GM21786 (cell line): ENCODE measurements around the gene ARL9.
"Not testable (repeated sequence)": the region's sequence is repeated elsewhere in the genome, so short reads cannot be mapped to it uniquely, and the experiment has no call there.

Experiments used
- ATAC-seq: cut with Tn5 transposase; IDR thresholded peaks from one replicate; pipeline ENCODE4 v1.9.1; 2021; ENCODE audit not compliant: unreplicated experiment

The ARL9 gene, protein sequence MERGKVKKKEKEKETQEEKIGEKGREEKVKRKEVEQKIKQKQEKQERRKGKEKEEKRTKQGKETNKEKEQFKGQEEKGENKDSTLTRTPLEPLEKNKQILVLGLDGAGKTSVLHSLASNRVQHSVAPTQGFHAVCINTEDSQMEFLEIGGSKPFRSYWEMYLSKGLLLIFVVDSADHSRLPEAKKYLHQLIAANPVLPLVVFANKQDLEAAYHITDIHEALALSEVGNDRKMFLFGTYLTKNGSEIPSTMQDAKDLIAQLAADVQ

GRCh38 chr4:56505269-56506130 lies at the start of gene ARL9:
Gene ARL9, plus strand, starts transcription at chr4:56505791. Its CDS starts 72 bp downstream, at chr4:56505863.
- ATAC-seq: peak; percentile 60

DNA sequence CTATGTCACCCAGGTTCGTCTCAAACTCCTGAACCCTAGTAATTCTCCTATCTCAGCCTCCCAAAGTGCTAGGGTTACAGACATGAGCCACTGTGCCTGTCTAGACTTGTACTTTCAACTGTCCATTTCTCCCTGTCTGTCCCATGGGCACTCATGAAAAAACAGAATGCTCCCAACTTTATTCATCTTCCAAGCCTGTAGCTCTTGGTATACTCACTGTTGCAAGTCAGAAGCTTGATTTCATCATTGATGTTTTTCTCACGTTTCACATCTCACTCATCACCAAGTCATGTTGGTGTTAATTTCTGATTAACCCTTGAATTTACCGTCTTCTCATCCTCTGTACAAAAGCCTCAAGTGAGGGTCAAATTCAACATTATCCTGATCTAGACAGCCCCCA lies 45.5 kb upstream of the ARL9 start:
- no peak for ATAC-seq

GRCh38 chr4:56462157-56462556 lies 43.4 kb upstream of the ARL9 start:
- ATAC-seq: no peak

DNA sequence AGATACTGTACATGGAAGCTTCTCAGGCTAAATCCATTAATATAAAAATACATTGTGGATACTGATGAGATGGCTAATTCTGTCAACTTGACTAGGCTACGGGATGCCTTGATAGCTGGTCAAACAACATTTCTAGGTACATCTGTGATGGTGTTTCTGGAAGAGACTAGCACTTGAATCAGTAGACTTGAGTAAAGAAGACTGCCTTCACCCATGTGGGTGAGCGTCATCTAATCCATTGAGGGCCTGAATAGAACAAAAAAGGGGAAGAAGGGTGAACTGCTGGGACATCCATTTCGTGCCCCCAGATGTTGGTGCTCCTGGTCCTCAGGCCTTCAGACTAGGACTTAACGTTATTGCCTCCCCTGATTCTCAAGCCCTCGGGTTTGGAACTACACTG lies 41.9 kb upstream of the ARL9 start:
- ATAC-seq: no peak

GRCh38 chr4:56464581-56464980 lies 41.0 kb upstream of the ARL9 start:
- ATAC-seq: no peak

DNA sequence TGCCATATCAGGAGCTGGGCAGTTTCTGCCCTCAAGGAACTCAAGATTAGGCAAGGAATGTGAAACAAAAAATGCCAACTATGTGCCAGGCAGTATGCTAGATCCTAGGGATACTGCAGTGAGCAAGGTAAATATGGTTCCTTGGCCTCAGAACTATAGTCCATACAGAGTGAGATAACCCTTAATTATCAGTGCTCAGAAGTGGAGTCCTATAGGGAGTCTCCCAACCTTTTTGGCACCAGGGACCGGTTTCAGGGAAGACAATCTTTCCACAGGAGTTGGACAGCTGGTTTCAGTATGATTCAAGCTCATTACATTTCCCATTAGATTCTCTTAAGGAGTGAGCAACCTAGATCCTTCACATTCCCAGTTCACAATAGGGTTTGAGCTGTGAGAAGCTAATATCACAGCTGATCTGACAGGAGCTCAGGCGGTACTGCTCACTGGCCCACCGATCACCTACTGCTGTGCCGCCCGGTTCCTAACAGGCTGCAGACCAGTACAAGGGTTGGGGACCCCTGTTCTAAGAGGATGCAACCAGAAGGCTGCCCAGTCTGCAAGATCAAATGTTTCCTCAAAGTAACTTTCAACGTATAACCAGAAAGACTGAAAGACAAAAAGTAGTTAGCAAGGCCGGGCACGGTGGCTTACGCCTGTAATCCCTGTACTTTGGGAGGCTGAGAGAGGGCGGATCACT lies 39.8 kb upstream of the ARL9 start:
- no peak for ATAC-seq

- not testable (repeated sequence) for ATAC-seq
These were observed 39.3 kb upstream of the ARL9 start for GRCh38 chr4:56466296-56466761.

DNA sequence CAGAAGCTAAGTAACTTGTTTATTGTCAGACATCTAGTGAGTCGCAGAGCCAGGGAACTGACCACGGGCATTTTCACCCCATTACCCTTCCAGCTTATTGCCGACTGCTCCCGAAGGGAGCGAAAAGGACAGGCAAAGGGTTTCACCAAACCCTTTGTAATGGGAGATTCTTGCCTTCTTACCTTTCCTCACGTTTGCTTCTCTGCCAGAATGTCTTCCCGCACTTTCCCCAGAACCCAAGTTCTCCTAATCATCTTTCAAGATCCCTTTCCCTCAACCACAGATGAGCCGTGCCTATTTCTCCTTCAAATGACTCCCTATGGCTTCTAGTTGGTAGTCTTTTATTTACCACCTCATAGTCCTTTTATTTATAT lies 38.7 kb upstream of the ARL9 start:
- ATAC-seq: no peak

GRCh38 chr4:56467284-56468096 lies 38.1 kb upstream of the ARL9 start, which contains the start of gene SRP72:
Gene SRP72, plus strand, starts transcription at chr4:56467617. Its CDS starts 19 bp downstream, at chr4:56467636.
- peak; percentile 92 for ATAC-seq

GRCh38 chr4:56468097-56468422 lies 37.5 kb upstream of the ARL9 start:
- ATAC-seq: peak; percentile 47

GRCh38 chr4:56469489-56470210 lies 35.9 kb upstream of the ARL9 start:
- no peak for ATAC-seq

DNA sequence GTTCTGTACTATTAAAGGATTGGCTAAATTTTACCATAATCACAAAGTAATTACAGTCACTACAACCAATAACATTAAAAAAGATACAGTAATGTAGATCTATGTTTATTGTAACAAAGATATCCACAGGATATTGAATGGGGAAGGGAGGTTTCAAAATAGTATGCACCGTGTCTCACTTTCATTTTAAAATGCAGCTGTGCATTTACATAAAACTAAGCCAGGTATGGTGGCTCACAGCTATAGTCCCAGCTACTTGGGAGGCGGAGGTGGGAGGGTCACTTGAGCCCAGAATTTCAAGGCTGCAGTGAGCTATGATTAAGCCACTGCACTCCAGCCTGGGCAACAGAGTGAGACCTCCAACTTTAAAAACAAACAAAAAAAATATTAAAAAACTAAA lies 29.7 kb upstream of the ARL9 start:
- peak; percentile 91 for ATAC-seq

DNA sequence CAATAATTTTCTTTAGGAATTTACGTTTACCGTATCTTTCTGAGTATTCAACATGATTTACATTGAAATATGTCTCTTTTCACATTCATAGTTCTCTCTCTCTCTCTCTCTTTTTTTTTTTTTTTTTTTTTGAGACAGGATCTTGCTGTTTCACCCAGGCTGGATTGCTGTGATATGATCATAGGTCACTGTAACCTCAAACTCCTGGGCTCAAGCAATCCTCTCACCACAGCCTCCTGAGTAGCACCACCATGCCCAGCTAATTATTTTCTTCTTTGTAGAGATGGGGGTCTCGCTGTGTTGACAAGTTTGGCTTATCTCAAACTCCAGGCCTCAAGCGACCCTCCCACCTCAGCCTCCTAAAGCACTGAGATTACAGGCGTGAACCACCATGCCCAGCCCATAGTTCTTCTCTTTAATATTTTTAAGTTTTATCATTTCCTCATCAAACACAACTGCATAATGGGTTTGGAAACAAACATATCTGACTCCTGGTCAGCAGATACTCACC lies 28.3 kb upstream of the ARL9 start:
- ATAC-seq: no peak

- no peak for ATAC-seq
These were observed 24.9 kb upstream of the ARL9 start for GRCh38 chr4:56480691-56481090.

DNA sequence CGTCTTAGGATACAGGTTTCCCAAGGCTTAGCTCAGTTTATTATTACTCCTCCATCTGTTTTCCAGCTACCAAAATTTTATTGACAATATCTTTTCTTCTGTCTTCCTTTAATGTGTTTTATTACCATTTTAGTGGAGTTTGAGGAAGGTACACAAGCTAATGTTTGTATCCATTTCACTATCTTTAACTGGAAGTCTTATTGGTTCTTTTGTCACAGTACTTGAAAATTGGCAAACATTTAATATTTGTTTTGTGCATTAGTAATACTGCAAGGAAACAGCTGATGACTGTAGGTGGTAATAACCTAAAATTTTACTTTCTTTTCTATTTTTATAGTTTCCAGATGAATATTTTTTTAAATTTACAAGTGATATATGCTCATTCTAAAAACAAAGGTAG lies 9.3 kb upstream of the ARL9 start:
- no peak for ATAC-seq

DNA sequence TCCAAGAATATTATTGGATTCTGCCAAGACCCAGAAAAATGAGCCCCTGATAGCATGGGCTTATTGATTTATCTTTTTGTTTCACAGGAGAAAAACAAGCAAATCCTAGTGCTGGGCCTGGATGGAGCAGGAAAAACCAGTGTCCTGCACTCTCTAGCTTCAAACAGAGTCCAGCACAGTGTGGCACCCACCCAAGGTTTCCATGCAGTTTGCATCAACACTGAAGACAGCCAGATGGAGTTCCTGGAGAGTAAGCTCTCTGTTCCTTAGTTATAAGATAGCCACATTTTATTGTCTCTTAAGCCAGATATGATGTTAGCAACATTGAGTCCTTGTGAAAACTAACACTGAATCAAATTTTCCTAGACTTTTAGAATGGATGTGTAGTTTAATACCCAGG lies 5.5 kb downstream of the ARL9 start:
- no peak for ATAC-seq

DNA sequence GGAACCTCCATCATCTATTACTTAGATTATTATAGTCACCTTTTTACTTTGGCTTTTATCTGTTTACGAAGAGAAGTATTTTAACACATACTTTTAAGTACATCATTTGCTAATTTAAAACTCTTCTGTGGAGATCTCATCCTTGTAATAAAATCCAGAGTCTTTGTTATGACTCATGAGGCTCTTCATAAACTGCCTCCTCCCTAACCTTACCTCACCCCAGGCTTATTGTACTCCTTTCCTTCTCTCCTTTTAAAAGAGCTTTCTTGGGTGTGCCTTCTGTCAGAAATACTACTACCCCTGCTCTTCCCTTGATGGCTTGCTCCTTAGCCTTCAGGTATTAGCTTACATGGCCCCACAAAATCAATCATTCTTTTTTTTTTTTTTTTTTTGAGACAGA lies 6.6 kb downstream of the ARL9 start:
- no peak for ATAC-seq

DNA sequence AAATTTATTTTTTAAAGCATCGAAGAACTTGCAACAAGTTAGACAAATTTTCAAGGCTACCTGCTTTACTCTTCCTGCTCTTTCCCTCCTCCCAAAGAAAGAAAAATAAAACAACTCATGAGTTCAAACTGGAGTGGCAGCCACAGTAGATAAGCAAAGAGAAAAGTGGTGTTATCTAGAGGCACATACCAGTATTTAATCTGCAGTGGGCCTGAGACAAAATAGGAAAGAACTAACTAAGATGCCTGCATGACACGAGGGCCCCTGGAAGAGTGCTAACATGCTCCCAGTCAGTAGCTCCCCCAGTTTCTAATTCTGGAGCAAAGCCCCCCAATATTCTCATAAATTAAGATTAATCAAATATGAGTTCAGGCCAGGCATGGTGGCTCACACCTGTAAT lies 7.9 kb downstream of the ARL9 start:
- no peak for ATAC-seq

DNA sequence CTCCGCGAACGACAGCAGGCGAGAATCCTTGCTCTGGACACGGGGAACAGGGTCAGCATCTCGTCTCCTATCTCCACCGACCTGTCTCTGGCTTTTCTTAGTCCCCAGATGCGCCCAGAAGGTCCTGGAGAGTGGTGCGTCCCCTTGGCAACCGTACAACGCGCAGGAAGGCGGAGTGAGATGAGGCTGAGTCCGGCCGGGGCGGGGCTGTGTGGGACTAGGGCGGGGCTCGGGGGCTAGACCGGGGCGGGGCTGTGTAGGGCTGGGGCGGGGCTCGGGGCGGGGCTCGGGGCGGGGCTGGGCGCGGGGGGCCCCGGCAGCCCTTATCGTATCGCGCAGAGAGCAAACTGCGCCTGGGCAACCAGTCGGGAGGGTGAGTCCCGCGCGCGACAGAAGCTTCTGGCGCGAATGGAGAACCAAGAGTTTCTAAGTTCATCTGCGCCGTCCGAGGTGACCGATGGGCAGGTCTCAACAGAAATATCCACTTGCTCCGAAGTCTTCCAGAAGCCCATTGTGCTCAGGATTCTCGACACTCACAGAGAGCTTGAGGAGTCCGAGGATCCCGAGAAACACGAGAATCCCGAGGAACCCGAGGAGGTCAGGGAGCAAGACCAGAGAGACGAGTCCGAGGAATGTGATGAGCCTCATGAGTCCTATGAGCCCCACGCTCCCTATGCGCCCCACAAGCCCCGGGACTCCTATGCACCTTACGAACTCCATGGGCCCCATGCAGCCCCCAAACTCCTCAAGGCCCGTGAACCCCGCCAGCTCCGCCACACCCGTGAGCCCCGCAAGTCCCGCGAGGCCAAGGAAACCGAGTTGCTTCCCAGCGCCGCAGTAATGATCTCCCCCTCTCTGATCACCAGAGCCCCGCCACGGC lies 24.9 kb downstream of the ARL9 start:
- peak; percentile 88 for ATAC-seq
